GM18498 (cell line): ENCODE results near the gene RAB19.
"Not testable (repeated sequence)": the region's sequence is repeated elsewhere in the genome, so short reads cannot be mapped to it uniquely, and the experiment has no call there.

Source experiments
- ATAC-seq: cut with Tn5 transposase; IDR thresholded peaks from one replicate; pipeline ENCODE4 v1.9.1; 2021; ENCODE audit warnings: mild to moderate bottlenecking, moderate library complexity; ENCODE audit not compliant: unreplicated experiment

Gene RAB19

DNA sequence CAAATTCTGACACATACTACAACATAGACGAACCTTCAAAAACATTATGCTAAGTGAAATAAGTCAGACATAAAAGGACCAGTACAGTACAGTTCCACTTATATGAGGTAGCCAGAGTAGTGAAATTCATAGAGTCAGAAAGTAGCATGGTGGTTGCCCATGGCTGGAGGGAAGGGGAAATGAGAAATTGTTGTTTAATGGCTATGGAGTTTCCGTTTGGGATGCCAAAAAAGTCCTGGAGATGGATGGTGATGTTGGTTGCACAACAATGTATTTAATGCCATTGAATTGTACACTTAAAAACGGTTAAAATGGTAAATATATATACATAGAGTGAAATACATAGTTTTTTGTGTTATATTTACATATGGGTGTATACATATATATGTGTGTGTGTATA, 3.5 kb upstream of the RAB19 start:
- no peak for ATAC-seq

DNA sequence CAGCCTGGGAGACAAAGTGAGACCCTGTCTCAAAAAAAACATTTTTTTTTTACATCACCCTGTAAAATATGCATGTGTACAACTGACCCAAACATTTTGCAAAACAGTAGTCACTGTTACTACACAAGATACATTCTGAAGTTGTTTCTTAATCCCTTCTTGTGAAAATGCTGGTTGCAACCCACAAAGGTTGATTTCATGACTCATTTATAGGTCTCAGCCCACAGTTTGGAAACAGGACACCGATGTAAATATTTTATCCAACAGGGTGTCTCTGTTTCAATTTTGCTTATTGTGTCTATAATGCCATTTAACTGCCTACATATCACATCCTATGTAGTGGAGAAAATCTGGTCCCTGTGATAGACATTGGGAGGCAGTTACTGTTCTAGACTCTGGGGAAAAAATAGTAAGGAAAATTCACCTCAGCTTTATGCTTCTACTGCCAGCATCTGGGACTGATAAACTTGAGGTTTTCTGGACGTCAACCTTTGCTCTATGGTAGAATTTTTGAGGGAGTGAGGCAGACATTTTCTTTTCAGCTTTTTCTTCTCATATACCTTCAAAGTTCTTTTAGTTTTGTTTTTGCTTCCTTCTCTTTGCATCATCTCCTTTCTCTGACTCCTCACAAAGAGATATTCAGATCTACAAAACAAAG, 1.6 kb upstream of the RAB19 start:
- no peak for ATAC-seq

DNA sequence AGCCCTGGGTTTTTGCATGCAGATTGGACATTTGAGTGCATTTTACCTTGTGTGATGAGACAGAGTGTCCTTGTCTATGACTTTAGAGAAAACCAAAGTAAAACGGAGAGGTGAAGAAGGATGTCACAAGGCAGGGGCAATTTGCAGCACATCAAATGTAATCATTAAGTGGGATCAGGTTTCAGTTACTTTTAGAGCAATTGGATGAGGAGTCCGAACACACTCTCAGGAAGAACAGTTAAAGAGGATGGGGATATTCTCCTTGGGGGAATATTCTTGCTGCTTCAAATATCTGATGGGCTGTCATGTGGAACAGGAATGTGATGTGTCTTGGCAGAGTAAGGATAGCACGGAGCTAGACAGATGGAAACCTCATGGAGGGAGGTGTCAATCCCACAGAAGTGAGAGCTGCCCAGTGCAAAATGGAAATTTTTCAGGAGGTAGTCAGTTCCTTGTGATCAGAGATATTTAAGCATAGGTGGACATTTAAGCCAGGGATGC, 757 bp downstream of the RAB19 start:
- ATAC-seq = no peak

DNA sequence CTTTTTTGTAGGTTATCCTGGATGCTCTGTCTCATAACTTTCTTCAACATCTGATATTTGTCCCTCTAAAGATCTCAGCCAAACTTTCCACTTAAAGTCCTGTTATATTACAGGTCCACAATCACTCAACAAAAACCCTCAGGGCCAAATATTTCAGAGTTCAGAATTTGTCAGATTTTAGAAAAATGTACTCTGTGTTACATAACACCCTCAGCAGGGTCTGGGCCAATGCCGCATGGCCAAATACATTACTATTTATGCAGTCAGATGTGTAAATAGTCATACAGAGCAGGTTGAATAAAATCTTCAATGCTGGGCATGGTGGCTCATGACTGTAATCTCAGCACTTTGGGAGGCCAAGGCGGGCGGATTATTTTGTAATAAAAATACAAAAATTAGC, 11.5 kb downstream of the RAB19 start:
- ATAC-seq = no peak

DNA sequence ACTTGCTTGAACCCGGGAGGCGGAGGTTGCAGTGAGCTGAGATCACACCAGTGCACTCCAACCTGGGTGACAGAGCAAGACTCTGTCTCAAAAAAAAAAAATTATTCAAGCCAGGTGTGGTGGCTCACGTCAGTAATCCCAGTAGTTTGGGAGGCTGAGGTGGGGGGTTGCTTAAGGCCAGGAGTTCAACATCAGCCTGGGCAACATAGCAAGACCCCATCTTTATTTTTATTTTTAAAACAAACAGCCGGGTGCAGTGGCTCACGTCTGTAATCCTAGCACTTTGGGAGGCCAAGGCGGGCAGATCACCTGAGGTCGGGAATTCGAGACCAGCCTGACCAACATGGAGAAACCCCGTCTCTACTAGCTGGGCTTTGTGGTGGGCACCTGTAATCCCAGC, 12.0 kb downstream of the RAB19 start:
- ATAC-seq = not testable (repeated sequence)

DNA sequence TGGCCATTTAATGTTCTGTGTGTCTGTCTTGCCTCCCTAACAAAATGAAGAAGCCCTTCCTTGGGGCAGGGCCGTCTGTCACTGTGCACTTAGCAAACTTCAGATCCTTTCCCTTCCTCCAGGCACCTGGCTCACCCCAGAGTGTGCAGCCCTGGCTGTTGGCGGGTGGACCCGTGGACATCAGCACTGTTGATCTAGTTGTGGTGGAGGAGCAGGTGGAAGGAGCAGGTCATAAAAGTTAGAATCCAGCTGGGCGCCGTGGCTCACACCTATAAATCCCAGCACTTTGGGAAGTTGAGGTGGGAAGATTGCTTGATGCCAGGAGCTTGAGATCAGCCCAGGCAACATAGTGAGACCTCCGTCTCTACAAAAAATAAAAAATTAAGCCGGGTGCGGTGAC, 12.7 kb downstream of the RAB19 start:
- no peak for ATAC-seq

DNA sequence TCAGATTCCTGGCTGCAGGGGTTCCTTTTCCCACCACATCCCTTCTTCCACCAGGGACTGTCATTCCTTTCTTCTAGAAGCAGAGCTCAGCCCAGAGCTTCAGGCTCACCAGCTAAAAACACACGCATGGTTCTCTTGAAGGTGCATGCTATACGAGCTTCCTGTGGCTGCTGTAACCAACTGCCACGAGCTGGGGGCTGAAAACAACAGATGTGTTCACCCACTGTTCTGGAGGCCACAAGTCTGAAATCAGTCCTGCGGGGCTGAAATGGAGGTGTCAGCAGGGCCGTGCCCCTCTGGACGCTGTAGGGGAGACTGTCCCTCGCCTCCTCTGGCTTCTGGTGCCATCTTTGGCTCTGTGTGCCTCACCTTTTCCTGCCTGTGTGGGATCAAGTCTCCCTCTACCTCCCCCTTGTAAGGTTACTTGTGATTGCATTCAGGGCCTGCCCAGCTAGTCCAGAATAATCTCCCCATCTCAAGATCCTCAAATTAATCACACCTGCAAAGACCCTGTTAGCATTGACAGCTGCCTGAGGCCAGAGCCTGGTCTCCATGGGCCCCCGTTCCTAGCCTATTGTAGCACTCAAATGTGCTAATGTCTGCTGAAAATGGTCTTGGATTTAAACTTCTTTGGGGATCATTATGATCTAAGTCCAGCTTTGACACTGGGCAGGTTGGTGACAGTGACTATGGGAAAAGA, 13.7 kb downstream of the RAB19 start:
- ATAC-seq = no peak

DNA sequence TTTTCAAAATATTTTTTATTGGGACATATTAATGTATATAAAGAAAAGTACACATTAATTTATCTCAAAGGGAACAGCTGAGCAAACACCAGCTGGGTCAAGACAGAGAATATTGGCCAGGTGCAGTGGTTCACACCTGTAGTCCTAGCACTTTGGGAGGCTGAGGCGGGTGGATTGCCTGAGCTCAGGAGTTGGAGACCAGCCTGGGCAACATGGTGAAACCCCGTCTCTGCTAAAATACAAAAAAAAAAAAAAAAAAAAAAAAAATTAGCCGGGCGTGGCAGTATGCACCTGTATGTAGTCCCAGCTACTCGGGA, 14.3 kb downstream of the RAB19 start:
- not testable (repeated sequence) for ATAC-seq

DNA sequence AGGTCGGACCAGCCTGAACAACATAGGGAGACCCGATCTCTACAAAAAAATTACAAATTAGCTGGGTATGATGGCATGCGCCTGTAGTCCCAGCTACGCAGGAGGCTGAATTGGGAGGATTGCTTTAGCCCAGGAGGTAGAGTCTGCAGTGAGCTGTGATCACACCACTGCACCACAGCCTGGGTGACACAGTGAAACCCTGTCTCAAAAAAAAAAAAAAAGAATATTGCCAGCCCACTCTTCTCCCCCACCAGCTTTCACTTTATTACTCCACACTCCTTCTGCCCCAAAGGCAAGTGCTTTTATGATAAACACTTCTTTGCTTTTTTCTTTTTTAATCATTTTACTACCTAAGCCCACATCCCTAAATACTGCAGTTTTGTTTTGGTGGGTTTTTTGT, 14.8 kb downstream of the RAB19 start:
- no peak for ATAC-seq

DNA sequence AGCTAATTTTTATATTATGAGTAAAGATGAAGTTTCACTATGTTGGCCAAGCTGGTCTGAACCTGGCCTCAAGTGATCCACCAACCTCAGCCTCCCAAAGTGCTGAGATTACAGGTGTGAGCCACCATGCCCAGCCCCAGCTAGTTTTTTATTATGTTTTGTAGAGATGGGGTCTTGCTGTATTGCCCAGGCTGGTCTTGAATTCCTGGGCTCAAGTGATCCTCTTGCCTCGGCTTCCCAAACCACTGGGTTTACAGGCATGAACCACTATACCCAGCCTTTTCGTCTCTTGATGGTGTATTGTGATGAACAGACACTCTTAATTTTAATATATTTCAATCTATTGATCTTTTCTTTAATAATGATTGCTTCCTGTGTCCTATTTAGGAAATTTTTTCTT, 17.7 kb downstream of the RAB19 start:
- no peak for ATAC-seq

DNA sequence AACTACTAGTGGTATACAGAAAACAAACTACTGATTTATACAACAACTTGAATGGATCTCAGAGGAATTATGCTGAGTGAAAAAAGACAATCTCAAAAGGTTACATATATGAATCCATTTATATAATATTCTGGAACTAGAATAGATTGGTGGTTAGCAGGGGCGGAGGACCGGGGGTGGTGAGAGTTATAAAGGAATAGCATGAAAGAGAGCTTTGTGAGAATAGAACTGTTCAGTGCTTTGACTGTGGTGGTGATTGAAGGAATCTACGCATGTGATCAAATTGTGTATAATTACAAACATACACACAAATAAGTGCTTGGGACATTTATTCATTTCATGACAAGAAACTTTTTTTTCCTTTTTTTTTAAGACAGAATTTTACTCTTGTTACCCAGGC, 19.6 kb downstream of the RAB19 start:
- ATAC-seq = no peak

DNA sequence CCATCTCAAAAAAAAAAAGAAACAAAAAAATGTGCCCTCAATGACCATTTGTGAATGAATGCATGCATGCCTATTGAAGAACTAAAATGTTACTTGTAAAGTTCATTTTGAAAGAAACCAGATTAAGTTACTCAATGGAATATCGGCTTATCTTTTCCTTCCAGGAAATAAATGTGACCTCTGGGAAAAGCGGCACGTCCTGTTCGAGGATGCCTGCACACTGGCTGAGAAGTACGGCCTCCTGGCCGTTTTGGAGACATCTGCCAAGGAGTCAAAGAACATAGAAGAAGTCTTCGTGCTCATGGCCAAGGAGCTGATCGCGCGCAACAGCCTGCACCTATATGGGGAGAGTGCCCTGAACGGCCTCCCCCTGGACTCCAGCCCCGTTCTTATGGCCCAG, 21.9 kb downstream of the RAB19 start:
- ATAC-seq = no peak

DNA sequence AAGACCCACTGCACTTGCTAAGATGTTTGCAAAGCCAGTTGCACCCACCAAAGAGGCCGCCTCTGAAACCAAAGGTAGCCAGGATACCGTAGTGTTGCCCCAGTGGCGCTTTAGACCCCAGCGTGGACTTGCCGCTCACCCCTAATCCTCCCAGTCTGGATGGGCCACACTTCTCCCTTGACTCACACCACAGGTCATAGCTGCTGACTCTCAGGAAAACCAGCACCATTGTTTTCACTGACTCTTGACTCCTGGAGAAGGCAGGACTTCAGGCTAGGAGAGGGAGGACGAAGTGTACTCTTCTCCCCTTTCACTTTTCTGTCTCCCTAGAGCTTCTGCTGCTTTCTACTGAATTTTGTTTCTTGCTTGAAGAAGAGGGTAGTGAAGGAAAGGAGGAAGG, 22.3 kb downstream of the RAB19 start:
- ATAC-seq = no peak

DNA sequence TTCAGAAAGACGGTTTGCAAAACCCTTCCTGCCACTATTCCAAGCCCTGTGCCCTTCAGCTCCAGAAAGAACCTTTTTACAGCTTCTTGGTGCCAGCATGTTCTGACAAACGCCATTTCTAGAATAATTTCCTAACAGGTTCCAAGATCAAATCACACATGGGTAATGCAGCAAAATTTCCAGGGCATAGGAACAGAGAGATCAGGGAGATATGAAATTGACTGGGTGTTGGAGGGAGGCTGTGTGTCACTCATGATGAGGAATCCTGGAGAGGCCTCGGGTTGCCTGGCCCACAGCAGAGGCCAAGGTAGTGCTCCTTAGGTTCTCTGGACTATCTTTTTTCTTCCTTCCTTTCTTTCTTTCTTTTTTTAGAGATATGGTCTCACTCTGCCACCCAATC, 29.5 kb downstream of the RAB19 start:
- no peak for ATAC-seq

DNA sequence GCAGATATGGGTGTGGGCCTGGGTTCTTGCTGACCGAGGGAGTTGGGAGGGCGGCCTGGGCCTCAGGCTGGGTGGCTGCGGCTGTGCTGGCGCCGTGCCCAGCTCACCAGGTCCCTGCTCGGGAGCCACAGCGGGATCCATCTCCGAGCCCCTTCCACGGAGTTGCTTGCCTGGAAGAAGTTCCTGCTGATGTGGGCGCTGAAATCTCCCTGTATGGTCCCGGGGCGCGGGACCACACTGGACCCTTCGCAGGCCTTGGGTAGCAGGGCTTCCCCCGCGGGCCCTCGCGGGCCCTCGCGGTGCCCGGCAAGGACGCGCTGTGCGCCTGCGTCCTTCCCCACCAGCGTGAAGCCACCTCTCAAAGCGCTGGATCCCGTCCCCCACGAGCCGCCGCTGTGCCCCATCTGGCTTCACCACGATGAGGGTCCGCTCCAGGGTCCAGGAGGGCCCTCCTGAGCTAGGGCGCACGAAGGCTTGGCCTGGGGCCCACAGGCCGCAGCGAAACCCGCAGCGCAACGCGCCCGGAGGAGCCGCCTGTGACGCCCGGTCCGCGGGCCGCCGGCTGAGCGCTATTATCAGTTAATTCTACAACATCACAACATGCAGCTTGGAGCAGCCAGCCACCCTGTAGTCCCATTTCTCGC, 31.5 kb downstream of the RAB19 start:
- ATAC-seq = no peak

DNA sequence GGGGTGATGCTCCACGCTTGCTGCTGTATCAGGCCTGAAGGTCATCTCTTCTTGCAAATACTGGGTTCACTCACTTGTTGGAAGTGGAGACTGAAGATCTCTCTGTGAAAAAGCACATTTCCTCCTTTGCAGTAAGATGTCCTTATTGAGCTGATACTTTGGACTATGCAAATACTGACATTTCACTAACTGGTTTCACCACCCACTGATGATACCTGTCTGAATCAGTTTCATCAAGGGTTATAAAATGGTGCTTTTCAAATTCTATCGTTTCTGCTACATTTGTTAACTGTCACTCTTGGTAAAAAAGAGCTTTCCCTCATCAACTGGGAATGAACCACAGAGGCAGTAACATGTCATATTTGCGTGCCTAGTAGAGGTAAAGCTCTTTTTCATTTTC, 35.5 kb downstream of the RAB19 start:
- ATAC-seq = no peak

DNA sequence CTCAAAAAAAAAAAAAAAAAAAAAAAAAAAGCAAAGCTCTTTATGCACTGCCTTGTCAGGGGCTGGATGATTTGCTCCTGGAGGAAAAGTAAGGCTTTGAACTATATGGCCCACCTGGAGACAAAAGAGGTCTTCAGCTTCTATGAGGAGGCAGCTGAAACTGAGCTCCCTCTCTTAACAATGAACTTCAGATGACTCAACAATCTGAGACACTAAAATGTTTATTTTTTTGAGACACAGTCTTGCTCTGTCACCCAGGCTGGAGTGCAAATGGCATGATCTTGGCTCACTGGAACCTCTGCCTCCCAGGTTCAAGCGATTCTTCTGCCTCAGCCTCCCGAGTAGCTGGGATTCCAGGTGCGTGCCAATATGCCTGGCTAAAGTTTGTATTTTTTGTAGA, 36.7 kb downstream of the RAB19 start:
- no peak for ATAC-seq

DNA sequence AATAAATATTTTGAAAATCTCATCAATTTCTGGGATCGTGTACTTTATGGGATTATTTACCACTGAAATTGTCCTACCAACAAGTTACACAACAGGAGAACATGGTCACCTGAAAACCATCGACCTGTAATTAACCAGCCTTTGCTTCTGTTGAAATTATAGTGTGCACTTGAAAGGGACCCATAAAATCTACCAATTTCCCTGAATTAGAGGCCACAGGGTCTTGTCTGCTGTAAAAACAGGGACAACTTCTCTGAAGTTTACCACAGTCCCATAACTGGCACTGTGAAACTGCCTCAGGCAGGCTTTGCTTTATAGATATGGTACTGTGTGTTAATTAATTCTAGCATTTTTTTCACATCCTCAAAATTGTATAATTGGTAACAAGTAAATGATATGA, 37.7 kb downstream of the RAB19 start:
- no peak for ATAC-seq

DNA sequence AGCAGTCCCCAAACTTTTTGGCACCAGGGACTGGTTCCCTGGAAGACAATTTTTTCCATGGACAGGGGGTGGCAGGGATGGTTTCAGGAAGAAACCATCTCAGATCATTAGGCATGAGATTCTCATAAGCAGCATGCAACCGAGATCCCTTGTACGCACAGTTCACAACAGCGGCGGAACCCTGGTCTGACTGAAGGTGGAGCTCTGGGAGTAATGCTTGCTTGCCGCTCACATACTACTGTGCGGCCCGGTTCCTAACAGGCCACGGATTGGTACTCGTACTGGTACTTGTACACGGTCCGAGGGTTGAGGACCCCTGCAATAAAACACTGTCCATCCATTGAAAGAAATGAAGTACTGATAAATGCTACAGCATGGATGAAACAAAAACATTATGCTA, 42.6 kb downstream of the RAB19 start:
- no peak for ATAC-seq

DNA sequence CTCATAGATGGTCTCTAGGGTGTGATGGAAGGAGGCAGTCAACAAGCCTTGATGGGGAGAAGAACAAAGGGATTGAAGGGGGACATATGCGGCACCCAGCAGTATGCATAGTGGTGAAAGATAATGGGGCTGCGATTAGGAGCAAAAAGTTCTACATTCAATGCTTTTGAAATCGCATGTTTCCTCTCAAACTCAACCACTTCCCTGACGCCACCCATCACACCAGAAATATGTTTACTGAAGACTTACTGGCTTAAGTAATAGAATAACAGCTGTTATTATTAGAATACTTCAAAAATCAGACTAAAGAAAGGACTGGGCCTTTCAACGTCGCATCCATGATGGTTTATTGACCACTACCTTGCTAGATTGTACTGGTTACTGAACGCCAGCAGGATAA, 44.0 kb downstream of the RAB19 start:
- ATAC-seq = no peak

DNA sequence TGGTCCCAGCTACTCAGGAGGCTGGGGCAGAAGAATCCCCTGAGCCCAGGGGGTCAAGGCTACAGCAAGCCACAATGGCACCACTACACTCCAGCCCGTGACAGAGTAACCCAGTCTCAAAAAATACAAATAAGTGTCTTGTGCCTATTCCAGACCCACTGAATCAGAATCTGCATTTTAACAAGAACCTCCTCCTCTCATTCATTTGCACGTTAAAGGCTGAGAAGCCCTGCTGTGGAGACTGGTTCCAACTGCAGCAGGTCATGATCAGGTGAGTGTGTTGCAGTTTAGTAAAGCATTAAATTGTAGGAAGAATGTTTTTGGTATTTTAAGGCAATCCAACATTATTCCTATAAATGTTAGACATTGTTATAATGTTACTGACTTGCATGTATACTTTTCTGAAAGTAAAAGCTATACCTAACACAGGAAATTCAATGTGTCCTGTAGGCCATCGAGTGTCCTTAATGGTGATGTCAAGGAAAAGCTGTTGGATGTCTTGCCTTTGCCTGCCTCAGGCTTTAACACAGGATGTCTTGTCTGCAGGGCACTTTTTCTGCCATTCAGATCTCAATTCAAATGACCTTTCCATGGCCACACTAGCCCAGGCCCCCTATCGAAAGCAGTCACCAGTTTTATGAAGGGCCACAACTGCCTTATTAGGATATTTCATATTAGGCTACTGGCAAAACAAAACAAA, 45.1 kb downstream of the RAB19 start:
- no peak for ATAC-seq

DNA sequence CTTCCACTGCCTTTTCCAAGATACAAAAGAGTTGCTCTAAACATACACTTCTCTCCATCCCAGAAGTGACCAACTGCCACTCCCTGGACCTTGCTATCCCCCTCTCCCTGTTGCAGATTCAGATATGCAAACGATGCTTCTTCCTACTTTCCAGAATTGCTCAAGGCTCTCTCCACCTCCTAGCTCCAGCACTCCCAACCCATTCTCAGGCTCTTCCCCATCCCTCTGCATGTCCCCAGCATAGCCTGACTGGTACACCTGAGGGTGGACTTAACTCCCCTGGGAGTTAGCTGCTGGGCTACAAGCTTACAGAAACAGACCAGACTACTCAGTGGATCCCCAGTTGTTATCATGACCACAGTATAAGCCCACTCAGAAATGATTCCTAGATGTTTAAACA, 47.9 kb downstream of the RAB19 start:
- ATAC-seq = no peak
